ENCODE data around the gene TRAFD1.
"Not testable (repeated sequence)": the region's sequence is repeated elsewhere in the genome, so short reads cannot be mapped to it uniquely, and the experiment has no call there.

GRCh38 chr12:112110787-112111662 lies 14.3 kb upstream of the TRAFD1 start:
- TF ChIP-seq CTCF (IDR thresholded peaks at IDR 0.05; ENCODE audit: insufficient read depth, low read length, poor library complexity, severe bottlenecking); EZH2phosphoT487 (conservative IDR thresholded peaks at IDR 0.05; ENCODE audit: low read length): not testable (repeated sequence)

Data from SU-DHL-6 (cell line).